ENCODE measurements around the gene RARRES2. TPM values are rescaled to one million over a fixed set of nuclear protein-coding genes. Genes with fewer than 3 reads are reported as not detected.
"Not testable (repeated sequence)": the region's sequence is repeated elsewhere in the genome, so short reads cannot be mapped to it uniquely, and the experiment has no call there.

RARRES2 gene
- total RNA-seq, 5 donors from 2014 or later (not counting 1 experiment from before 2014, with no cell fraction given), result 2.7 to 3.2 (median 2.7) TPM; not detected in 2

- peaks cover 40 to 46% (median 45%) of the 10 kb centered on the region in 3 donors for H3K4me1 Mint-ChIP-seq
- no peaks in the 10 kb centered on the region for H3K27me3 ChIP-seq (replicated peaks in 1 of 2; ENCODE audit: control insufficient read depth in 2 of 2, extremely low read depth in 1 of 2, insufficient read depth in 2 of 2, low read length in 1 of 2)
- ChIA-PET CTCF (no interaction called here), POLR2A (no interaction called here)
- H3K27me3 Mint-ChIP-seq, result no peaks in the 10 kb centered on the region
- H3K4me1 ChIP-seq (ENCODE audit: control insufficient read depth in 1 of 2, extremely low read depth in 1 of 2, insufficient read depth in 2 of 2, low read length in 2 of 2), result peaks cover 2 to 30% of the 10 kb centered on the region in 2 experiments
- H3K27ac Mint-ChIP-seq, result peak overlapping the region; percentile 96 to 99
- no peaks in the 10 kb centered on the region for H3K9me3 Mint-ChIP-seq
- 17% methylated on average over 2 of the region's 4 CpGs for WGBS (ENCODE audit: insufficient coverage)
- peak overlapping the region; percentile 84 to 86 for H3K4me3 ChIP-seq (ENCODE audit: control insufficient read depth in 1 of 2, extremely low read depth in 1 of 2, low read length in 1 of 2)
- ATAC-seq (replicated peaks in 1 of 4) (peak; percentile 40 to 64 (median 46)), DNase-seq (peak in 32 of 35 experiments; percentile 12 to 66 (median 46))
- peak overlapping the region; percentile 85 for H3K27ac ChIP-seq (ENCODE audit: low read length)
- peaks cover 6 to 7% of the 10 kb centered on the region in 2 donors for H3K36me3 ChIP-seq (ENCODE audit: control insufficient read depth in 2 of 2, extremely low read depth in 1 of 2, insufficient read depth in 1 of 2, low read length in 1 of 2)
- H3K9me3 ChIP-seq, result no peaks in the 10 kb centered on the region
- H3K36me3 Mint-ChIP-seq, result peaks cover 29% of the 10 kb centered on the region
- H3K4me3 Mint-ChIP-seq, result peak overlapping the region; percentile 93 to 98 (median 96)
Observed at GRCh38 chr7:150322114-150322832, 19.2 kb downstream of the RARRES2 start.

DNA sequence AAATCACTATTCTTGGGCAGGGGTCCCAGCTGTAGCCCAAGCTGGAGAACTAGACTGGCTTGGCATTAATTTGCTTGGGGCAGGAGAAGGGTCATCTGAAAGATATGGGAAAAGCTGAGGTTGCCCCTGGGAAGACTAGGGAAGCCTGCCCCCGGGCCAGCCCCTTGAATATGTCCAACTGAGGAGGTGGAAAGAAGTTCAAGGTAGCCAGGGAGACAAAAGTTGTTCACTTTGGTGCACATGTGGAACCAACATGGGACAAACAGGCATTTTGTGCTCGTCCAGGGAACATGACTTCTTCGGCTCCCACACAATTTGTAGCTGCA is 19.7 kb downstream of the RARRES2 start:
- POLR2A ChIA-PET, result no interaction called here
- Histone ChIP-seq H3K4me1 (ENCODE audit: control insufficient read depth in 1 of 2, extremely low read depth in 1 of 2, insufficient read depth in 2 of 2, low read length in 2 of 2) (peaks cover 2 to 30% of the 10 kb centered on the region in 2 experiments), H3K27ac (ENCODE audit: low read length) (peak overlapping the region; percentile 15), H3K9me3 (no peaks in the 10 kb centered on the region), H3K4me3 (ENCODE audit: control insufficient read depth in 1 of 2, extremely low read depth in 1 of 2, low read length in 1 of 2) (no peak overlapping the region), H3K36me3 (ENCODE audit: control insufficient read depth in 2 of 2, extremely low read depth in 1 of 2, insufficient read depth in 1 of 2, low read length in 1 of 2) (peaks cover 2 to 5% of the 10 kb centered on the region in 2 donors), H3K27me3 (replicated peaks in 1 of 2; ENCODE audit: control insufficient read depth in 2 of 2, extremely low read depth in 1 of 2, insufficient read depth in 2 of 2, low read length in 1 of 2) (no peaks in the 10 kb centered on the region)
- Mint-ChIP-seq H3K27me3 (no peaks in the 10 kb centered on the region), H3K4me1 (peaks cover 40 to 46% (median 45%) of the 10 kb centered on the region in 3 donors), H3K36me3 (peaks cover 26% of the 10 kb centered on the region), H3K4me3 (peak overlapping the region; percentile 93 to 98 (median 96)), H3K9me3 (no peaks in the 10 kb centered on the region), H3K27ac (peak overlapping the region; percentile 96 to 99)
- CTCF ChIA-PET, result no interaction called here
- DNase-seq, result no peak
- 96% methylated on average over 3 of the region's 3 CpGs for WGBS (ENCODE audit: insufficient coverage)
- no peak for ATAC-seq (replicated peaks in 1 of 4)

DNA sequence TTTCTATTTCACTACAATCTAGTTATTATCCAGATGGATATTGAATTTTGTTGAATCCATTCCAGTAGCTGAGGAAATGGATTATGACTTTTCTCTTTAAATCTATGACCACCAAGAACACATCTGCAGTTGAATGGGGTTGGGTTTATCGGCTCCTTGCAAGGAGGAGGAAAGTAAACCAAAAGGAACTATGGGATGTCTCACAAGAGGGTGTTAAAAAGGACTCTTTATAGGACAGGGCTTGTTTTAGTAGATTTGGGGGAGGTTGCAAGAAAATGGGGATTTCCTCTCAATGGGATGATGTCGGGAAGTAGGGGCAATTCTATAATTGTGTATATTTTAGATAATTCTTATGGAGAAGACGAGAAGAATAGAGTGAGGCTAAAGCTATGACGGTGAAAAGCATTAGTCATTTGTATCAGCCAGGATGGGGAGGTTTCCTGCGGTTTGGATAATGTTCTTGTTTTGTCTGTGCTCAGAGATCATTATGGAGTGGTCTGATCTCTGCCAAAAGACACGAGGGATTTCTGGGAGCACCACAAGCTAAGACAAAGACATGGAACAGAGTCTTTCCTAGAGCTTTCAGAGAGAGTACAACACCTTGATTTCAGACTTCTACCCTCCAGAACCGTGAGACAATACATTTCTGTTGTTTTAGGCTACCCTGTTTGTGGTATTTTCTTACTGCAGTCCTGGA is 23.5 kb downstream of the RARRES2 start:
- POLR2A ChIA-PET, result interaction anchor here in 1 of 2 donors (0.6 kb wide), 1 partner anchor 230 kb away, joined by 10 read pairs; no protein-coding TSS in a partner anchor
- Mint-ChIP-seq H3K9me3 (no peaks in the 10 kb centered on the region), H3K36me3 (peaks cover 14% of the 10 kb centered on the region), H3K4me3 (no peak overlapping the region), H3K4me1 (peaks cover 22 to 31% (median 23%) of the 10 kb centered on the region in 3 donors), H3K27me3 (no peaks in the 10 kb centered on the region), H3K27ac (no peak overlapping the region)
- Histone ChIP-seq H3K27me3 (replicated peaks in 1 of 2; ENCODE audit: control insufficient read depth in 2 of 2, extremely low read depth in 1 of 2, insufficient read depth in 2 of 2, low read length in 1 of 2) (no peaks in the 10 kb centered on the region), H3K9me3 (no peaks in the 10 kb centered on the region), H3K36me3 (ENCODE audit: control insufficient read depth in 2 of 2, extremely low read depth in 1 of 2, insufficient read depth in 1 of 2, low read length in 1 of 2) (no peaks in the 10 kb centered on the region), H3K27ac (ENCODE audit: low read length) (no peak overlapping the region), H3K4me1 (ENCODE audit: control insufficient read depth in 1 of 2, extremely low read depth in 1 of 2, insufficient read depth in 2 of 2, low read length in 2 of 2) (peaks cover 2 to 14% of the 10 kb centered on the region in 2 experiments), H3K4me3 (ENCODE audit: control insufficient read depth in 1 of 2, extremely low read depth in 1 of 2, low read length in 1 of 2) (no peak overlapping the region)
- CTCF ChIA-PET, result interaction anchor here in 1 of 2 donors (0.6 kb wide), 1 partner anchor 9 kb away, joined by 5 read pairs; no protein-coding TSS in a partner anchor
- no peak for ATAC-seq (replicated peaks in 1 of 4)
- DNase-seq, result no peak
- WGBS (ENCODE audit: insufficient coverage), result 75% methylated on average over 4 of the region's 7 CpGs

DNA sequence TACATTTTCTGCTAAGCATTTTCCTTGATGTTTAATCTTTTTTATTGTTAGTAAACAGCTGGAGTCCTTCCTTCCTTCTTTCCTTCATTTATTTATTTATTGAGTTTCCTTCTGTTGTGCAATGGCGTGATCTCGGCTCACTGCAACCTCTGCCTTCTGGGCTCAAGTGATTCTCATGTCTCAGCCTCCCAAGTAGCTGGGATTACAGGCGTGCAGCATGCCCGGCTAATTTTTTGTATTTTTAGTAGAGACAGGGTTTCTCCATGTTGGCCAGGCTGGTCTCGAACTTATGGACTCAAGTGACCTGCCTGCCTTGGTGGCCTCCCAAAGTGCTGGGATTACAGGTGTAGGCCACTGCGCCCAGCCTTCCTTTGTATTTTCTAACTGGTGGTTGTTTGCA is 24.4 kb downstream of the RARRES2 start:
- H3K27me3 ChIP-seq (replicated peaks in 1 of 2; ENCODE audit: control insufficient read depth in 2 of 2, extremely low read depth in 1 of 2, insufficient read depth in 2 of 2, low read length in 1 of 2); H3K4me1 ChIP-seq (ENCODE audit: control insufficient read depth in 1 of 2, extremely low read depth in 1 of 2, insufficient read depth in 2 of 2, low read length in 2 of 2); H3K36me3 ChIP-seq (ENCODE audit: control insufficient read depth in 2 of 2, extremely low read depth in 1 of 2, insufficient read depth in 1 of 2, low read length in 1 of 2); H3K9me3 ChIP-seq; DNase-seq; ATAC-seq (replicated peaks in 1 of 4); H3K9me3 Mint-ChIP-seq; H3K4me3 Mint-ChIP-seq; H3K27me3 Mint-ChIP-seq; H3K27ac Mint-ChIP-seq; H3K4me3 ChIP-seq (ENCODE audit: control insufficient read depth in 1 of 2, extremely low read depth in 1 of 2, low read length in 1 of 2); H3K27ac ChIP-seq (ENCODE audit: low read length): not testable (repeated sequence)
- Mint-ChIP-seq H3K4me1 (peaks cover 12 to 24% (median 14%) of the 10 kb centered on the region in 3 donors), H3K36me3 (peaks cover 14% of the 10 kb centered on the region)
- WGBS (ENCODE audit: insufficient coverage), result 100% methylated on average over 2 of the region's 6 CpGs
- ChIA-PET POLR2A (interaction anchor here in 1 of 2 donors (0.6 kb wide), 1 partner anchor 230 kb away, joined by 10 read pairs; no protein-coding TSS in a partner anchor), CTCF (interaction anchor here in 1 of 2 donors (0.6 kb wide), 1 partner anchor 10 kb away, joined by 5 read pairs; no protein-coding TSS in a partner anchor)

- ChIA-PET POLR2A (no interaction called here), CTCF (no interaction called here)
- Histone ChIP-seq H3K4me1 (ENCODE audit: control insufficient read depth in 1 of 2, extremely low read depth in 1 of 2, insufficient read depth in 2 of 2, low read length in 2 of 2) (no peaks in the 10 kb centered on the region), H3K27ac (ENCODE audit: low read length) (no peak overlapping the region), H3K36me3 (ENCODE audit: control insufficient read depth in 2 of 2, extremely low read depth in 1 of 2, insufficient read depth in 1 of 2, low read length in 1 of 2) (no peaks in the 10 kb centered on the region), H3K9me3 (no peaks in the 10 kb centered on the region), H3K27me3 (replicated peaks in 1 of 2; ENCODE audit: control insufficient read depth in 2 of 2, extremely low read depth in 1 of 2, insufficient read depth in 2 of 2, low read length in 1 of 2) (no peaks in the 10 kb centered on the region), H3K4me3 (ENCODE audit: control insufficient read depth in 1 of 2, extremely low read depth in 1 of 2, low read length in 1 of 2) (no peak overlapping the region)
- no peak overlapping the region for H3K27ac Mint-ChIP-seq
- peaks cover 0 to 15% (median 0%) of the 10 kb centered on the region in 3 donors for H3K4me1 Mint-ChIP-seq
- no CpG with 5 or more reads among the region's 5 CpGs for WGBS (ENCODE audit: insufficient coverage)
- H3K9me3 Mint-ChIP-seq, result no peaks in the 10 kb centered on the region
- DNase-seq (no peak), ATAC-seq (replicated peaks in 1 of 4) (no peak)
- H3K27me3 Mint-ChIP-seq, result no peaks in the 10 kb centered on the region
- H3K36me3 Mint-ChIP-seq, result peaks cover 10% of the 10 kb centered on the region
- no peak overlapping the region for H3K4me3 Mint-ChIP-seq
Observed at GRCh38 chr7:150314639-150315239, 26.7 kb downstream of the RARRES2 start.

DNA sequence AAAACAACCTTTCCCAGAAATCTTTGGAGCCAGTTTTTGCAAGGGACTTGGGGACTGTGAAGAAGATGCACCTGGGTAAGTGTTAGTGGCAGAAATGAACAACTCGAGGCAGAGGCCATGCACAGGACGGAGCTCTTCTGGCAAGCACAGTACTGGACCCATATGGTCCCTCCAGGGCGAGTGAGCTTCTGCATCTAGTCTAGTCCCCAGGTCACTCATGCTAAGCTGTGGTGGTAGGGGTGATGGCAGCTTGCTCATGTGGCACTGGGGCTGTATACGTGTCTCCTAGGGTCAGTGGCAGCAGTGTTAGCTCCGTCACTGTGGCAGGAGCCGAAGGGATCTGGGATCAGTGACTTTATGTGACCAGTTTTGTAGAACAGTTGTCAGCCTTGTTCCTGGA is 27.6 kb downstream of the RARRES2 start:
- H3K9me3 ChIP-seq, result no peaks in the 10 kb centered on the region
- no peak for DNase-seq
- H3K27me3 ChIP-seq (replicated peaks in 1 of 2; ENCODE audit: control insufficient read depth in 2 of 2, extremely low read depth in 1 of 2, insufficient read depth in 2 of 2, low read length in 1 of 2), result no peaks in the 10 kb centered on the region
- Mint-ChIP-seq H3K4me1 (peaks cover 0 to 13% (median 0%) of the 10 kb centered on the region in 3 donors), H3K9me3 (no peaks in the 10 kb centered on the region), H3K4me3 (no peak overlapping the region), H3K36me3 (peaks cover 10% of the 10 kb centered on the region), H3K27ac (no peak overlapping the region), H3K27me3 (no peaks in the 10 kb centered on the region)
- CTCF ChIA-PET, result no interaction called here
- H3K36me3 ChIP-seq (ENCODE audit: control insufficient read depth in 2 of 2, extremely low read depth in 1 of 2, insufficient read depth in 1 of 2, low read length in 1 of 2), result no peaks in the 10 kb centered on the region
- ATAC-seq (replicated peaks in 1 of 4), result no peak
- no peak overlapping the region for H3K4me3 ChIP-seq (ENCODE audit: control insufficient read depth in 1 of 2, extremely low read depth in 1 of 2, low read length in 1 of 2)
- no peak overlapping the region for H3K27ac ChIP-seq (ENCODE audit: low read length)
- H3K4me1 ChIP-seq (ENCODE audit: control insufficient read depth in 1 of 2, extremely low read depth in 1 of 2, insufficient read depth in 2 of 2, low read length in 2 of 2), result no peaks in the 10 kb centered on the region
- POLR2A ChIA-PET, result no interaction called here
- WGBS (ENCODE audit: insufficient coverage), result 86% methylated on average over 5 of the region's 6 CpGs
